Measurements from ENCODE around the gene CLSTN2.

- TF ChIP-seq CTCF (IDR thresholded peaks at IDR 0.05; ENCODE audit: low read depth, low read length, missing input control) (no peak), MAX (IDR thresholded peaks at IDR 0.05) (no peak), SP1 (IDR thresholded peaks at IDR 0.05) (no peak), ATF3 (IDR thresholded peaks at IDR 0.05) (no peak), RAD21 (IDR thresholded peaks at IDR 0.05) (no peak), TAF1 (conservative IDR thresholded peaks at IDR 0.05) (no peak), FOXA1 (IDR thresholded peaks at IDR 0.05) (no peak), EGR1 (IDR thresholded peaks at IDR 0.05; ENCODE audit: low read depth in 2 of 2) (no peak), FOXA2 (IDR thresholded peaks at IDR 0.05) (no peak), REST (IDR thresholded peaks at IDR 0.05) (no peak), HNF4A (conservative IDR thresholded peaks at IDR 0.05) (no peak)
Measured at GRCh38 chr3:140234256-140234655, 299.3 kb downstream of the CLSTN2 start.
